H9 (cell line): ENCODE data around the gene POLN. TPM values are rescaled to one million over a fixed set of nuclear protein-coding genes. Genes with fewer than 3 reads are reported as not detected.
A peak's percentile ranks its signal among the peaks of the same experiment; 100 is the strongest.

Source experiments
- DNase-seq: peaks from one replicate; pipeline ENCODE4 v3.0.0-alpha.2; 2017
- H2AFZ ChIP-seq: one replicate; pipeline ENCODE4 v1.6.1; 2013; ENCODE audit warnings: mild to moderate bottlenecking, low read length, control low read depth, moderate library complexity
- H2AK5ac ChIP-seq: 2 replicates; pipeline ENCODE4 v1.6.1; 2013; ENCODE audit warnings: low read length, control low read depth, mixed read lengths; ENCODE audit not compliant: insufficient read length
- H2BK120ac ChIP-seq: one replicate; pipeline ENCODE4 v1.6.1; 2013; ENCODE audit warnings: low read depth, mild to moderate bottlenecking, low read length, control low read depth, inconsistent platforms; ENCODE audit not compliant: poor library complexity, severe bottlenecking
- H2BK12ac ChIP-seq: 2 replicates; pipeline ENCODE4 v1.6.1; 2013; ENCODE audit warnings: low read length, control low read depth, mixed read lengths, low read depth; ENCODE audit not compliant: insufficient read length
- H2BK15ac ChIP-seq: 2 replicates; pipeline ENCODE4 v1.6.1; 2013; ENCODE audit warnings: low read depth, low read length, control low read depth
- H2BK20ac ChIP-seq: one replicate; pipeline ENCODE4 v1.6.1; 2013; ENCODE audit warnings: low read depth, mild to moderate bottlenecking, low read length, control low read depth, inconsistent platforms; ENCODE audit not compliant: poor library complexity, severe bottlenecking
- H2BK5ac ChIP-seq: 2 replicates; pipeline ENCODE4 v1.6.1; 2013; ENCODE audit warnings: low read length, control low read depth, mixed read lengths; ENCODE audit not compliant: insufficient read length
- H3K14ac ChIP-seq: 2 replicates; pipeline ENCODE4 v1.6.1; 2013; ENCODE audit warnings: low read length, control low read depth; ENCODE audit not compliant: insufficient read depth
- H3K18ac ChIP-seq: 2 replicates; pipeline ENCODE4 v1.6.1; 2013; ENCODE audit warnings: low read depth, mild to moderate bottlenecking, mixed read lengths, low read length, control low read depth; ENCODE audit not compliant: insufficient read length
- H3K23ac ChIP-seq: 2 replicates; pipeline ENCODE4 v1.6.1; 2013; ENCODE audit warnings: low read length, control low read depth, mixed read lengths, low read depth; ENCODE audit not compliant: insufficient read length
- H3K23me2 ChIP-seq: 2 replicates; pipeline ENCODE4 v1.6.1; 2013; ENCODE audit warnings: low read depth, mild to moderate bottlenecking, mixed read lengths, low read length, control low read depth; ENCODE audit not compliant: insufficient read length, poor library complexity, severe bottlenecking
- H3K27ac ChIP-seq: 2 replicates; pipeline ENCODE4 v1.5.1; 2013; ENCODE audit warnings: low read length, control low read depth, mixed read lengths, low read depth; ENCODE audit not compliant: insufficient read length
- H3K27me3 ChIP-seq: 2 replicates; pipeline ENCODE4 v1.6.1; 2013; ENCODE audit warnings: low read length, control low read depth, inconsistent platforms; ENCODE audit not compliant: insufficient read depth
- H3K4ac ChIP-seq: 2 replicates; pipeline ENCODE4 v1.6.1; 2013; ENCODE audit warnings: low read depth, mild to moderate bottlenecking, control low read depth, inconsistent platforms, low read length, moderate library complexity
- H3K4me1 ChIP-seq: 2 replicates; pipeline ENCODE4 v1.6.1; 2013; ENCODE audit warnings: low read length, control low read depth, inconsistent platforms; ENCODE audit not compliant: insufficient read depth
- H3K4me2 ChIP-seq: 2 replicates; pipeline ENCODE4 v1.6.1; 2013; ENCODE audit warnings: low read length, control low read depth, mixed read lengths; ENCODE audit not compliant: insufficient read length, insufficient read depth
- H3K56ac ChIP-seq: 2 replicates; pipeline ENCODE4 v1.6.1; 2013; ENCODE audit warnings: low read depth, mild to moderate bottlenecking, mixed read lengths, low read length, control low read depth; ENCODE audit not compliant: insufficient read length
- H3K79me1 ChIP-seq: 2 replicates; pipeline ENCODE4 v1.6.1; 2013; ENCODE audit warnings: low read depth, mild to moderate bottlenecking, moderate library complexity, low read length, control low read depth, inconsistent platforms; ENCODE audit not compliant: insufficient read depth, poor library complexity, severe bottlenecking
- H3K79me2 ChIP-seq: 2 replicates; pipeline ENCODE4 v1.6.1; 2013; ENCODE audit warnings: low read length, control low read depth, inconsistent platforms; ENCODE audit not compliant: insufficient read depth
- H3K9ac ChIP-seq: 2 replicates; pipeline ENCODE4 v1.6.1; 2013; ENCODE audit warnings: low read length, control low read depth, mixed read lengths; ENCODE audit not compliant: insufficient read length; ENCODE audit errors: extremely low read depth
- H3K9me3 ChIP-seq: one replicate; pipeline ENCODE4 v1.6.1; 2013; ENCODE audit warnings: low read depth, low read length, inconsistent platforms; ENCODE audit not compliant: control insufficient read depth
- H3T11ph ChIP-seq: one replicate; pipeline ENCODE4 v1.6.1; 2013; ENCODE audit warnings: mild to moderate bottlenecking, low read length, control low read depth, inconsistent platforms
- H4K20me1 ChIP-seq: one replicate; pipeline ENCODE4 v1.6.1; 2013; ENCODE audit not compliant: control insufficient read depth, insufficient read length, insufficient read depth
- H4K5ac ChIP-seq: 2 replicates; pipeline ENCODE4 v1.6.1; 2013; ENCODE audit warnings: low read depth, mild to moderate bottlenecking, mixed read lengths, low read length, control low read depth; ENCODE audit not compliant: insufficient read length
- H4K8ac ChIP-seq: replicated peaks from 2 replicates; pipeline ENCODE4 v1.6.1; 2013; ENCODE audit warnings: low read length, control low read depth, mixed read lengths, low read depth; ENCODE audit not compliant: insufficient read length
- H4K91ac ChIP-seq: 2 replicates; pipeline ENCODE4 v1.6.1; 2013; ENCODE audit warnings: low read depth, mild to moderate bottlenecking, moderate library complexity, mixed read lengths, low read length, control low read depth; ENCODE audit not compliant: insufficient read length
- H3K27ac Mint-ChIP-seq, 3 experiments: 2 replicates in 2 of 3; 3 replicates in 1 of 3; pipeline ENCODE4 v1.8.0; 2020 to 2021; ENCODE audit warnings: mixed read lengths in 3 of 3, mild to moderate bottlenecking in 1 of 3, moderate library complexity in 1 of 3
- H3K27me3 Mint-ChIP-seq: 2 replicates; pipeline ENCODE4 v1.8.0; 2021; ENCODE audit warnings: low read depth, mild to moderate bottlenecking, moderate library complexity, mixed read lengths
- H3K36me3 Mint-ChIP-seq, 3 experiments: 2 replicates in 2 of 3; 3 replicates in 1 of 3; pipeline ENCODE4 v1.8.0; 2020 to 2021; ENCODE audit warnings: low read depth in 3 of 3, mixed read lengths in 3 of 3; ENCODE audit not compliant: insufficient read depth in 1 of 3
- H3K4me1 Mint-ChIP-seq, 2 experiments: 2 replicates each; pipeline ENCODE4 v1.8.0; 2020; ENCODE audit warnings: mixed read lengths in 2 of 2
- H3K4me3 Mint-ChIP-seq, 2 experiments: 2 replicates in 1 of 2; 3 replicates in 1 of 2; pipeline ENCODE4 v1.8.0; 2020 to 2021; ENCODE audit warnings: mild to moderate bottlenecking in 2 of 2, mixed read lengths in 2 of 2, moderate library complexity in 1 of 2
- H3K9me3 Mint-ChIP-seq, 2 experiments: 2 replicates in 1 of 2; 3 replicates in 1 of 2; pipeline ENCODE4 v1.8.0; 2020; ENCODE audit warnings: mild to moderate bottlenecking in 2 of 2, mixed read lengths in 2 of 2, moderate library complexity in 1 of 2
- CTCF ChIP-seq: fragments of 200-600 bp; sonication (generic); conservative IDR thresholded peaks from 3 replicates; pipeline ENCODE4 v1.8.0; 2021; ENCODE audit warnings: antibody characterized with exemption, mild to moderate bottlenecking
- WGBS: extraction: QIAGEN DNeasy Blood & Tissue Kit; methylation state at CpG from one replicate; pipeline ENCODE4 v1.1.7; 2013; ENCODE audit warnings: missing lambda C conversion rate, low lambda C conversion rate, mixed read lengths; ENCODE audit not compliant: insufficient read length; ENCODE audit errors: extremely low coverage; 5-methylcytosine and 5-hydroxymethylcytosine counted together
- total RNA-seq: library from RNA; stranded (reverse); gene quantifications from 2 replicates; pipeline ENCODE4 v1.2.1, GENCODE V29; 2021

POLN gene
- total RNA-seq, 1 experiment from 2014 or later, result 0.74 TPM

- no peak overlapping the region for H3K4me2 ChIP-seq
- Mint-ChIP-seq H3K4me3 (no peak overlapping the region), H3K27me3 (peaks cover 2% of the 10 kb centered on the region; the same call in 1 of the 2 replicates), H3K27ac (peak overlapping the region in 1 of 3 experiments; percentile 18; a peak in 1 of 7 replicates), H3K4me1 (peaks cover 3 to 9% of the 10 kb centered on the region in 2 experiments; a peak in 3 of 4 replicates), H3K9me3 (no peaks in the 10 kb centered on the region), H3K36me3 (no peaks in the 10 kb centered on the region)
- no peaks in the 10 kb centered on the region for H3K79me1 ChIP-seq
- DNase-seq, result no peak
- no peak overlapping the region for H3K23ac ChIP-seq
- H4K91ac ChIP-seq, result no peak overlapping the region
- H3K23me2 ChIP-seq, result no peaks in the 10 kb centered on the region
- no peaks in the 10 kb centered on the region for H3K4me1 ChIP-seq
- no peaks in the 10 kb centered on the region for H4K20me1 ChIP-seq
- no peak overlapping the region for H2BK12ac ChIP-seq
- no peak overlapping the region for H2BK20ac ChIP-seq
- no peak overlapping the region for H2AFZ ChIP-seq
- H2AK5ac ChIP-seq, result no peak overlapping the region
- H3K56ac ChIP-seq, result no peak overlapping the region
- H2BK5ac ChIP-seq, result no peak overlapping the region
- no peak for TF ChIP-seq CTCF
- no peak overlapping the region for H3K27ac ChIP-seq
- no peaks in the 10 kb centered on the region for H3K79me2 ChIP-seq
- H3T11ph ChIP-seq, result no peak overlapping the region
- H4K8ac ChIP-seq, result no peak overlapping the region
- H3K9me3 ChIP-seq, result no peaks in the 10 kb centered on the region
- H2BK15ac ChIP-seq, result no peak overlapping the region
- H3K9ac ChIP-seq, result no peak overlapping the region
- H3K18ac ChIP-seq, result peak overlapping the region; percentile 37
- H2BK120ac ChIP-seq, result no peak overlapping the region
- no peak overlapping the region; the same call in 1 of the 2 replicates for H3K14ac ChIP-seq
- H3K4ac ChIP-seq, result no peak overlapping the region
- no peak overlapping the region for H4K5ac ChIP-seq
- no peaks in the 10 kb centered on the region for H3K27me3 ChIP-seq
- no CpG with 5 or more reads among the region's 24 CpGs for WGBS
Measured at GRCh38 chr4:2273657-2274319, 31.9 kb upstream of the POLN start.
